ENCODE measurements around the gene HHATL. TPM values are rescaled to one million over a fixed set of nuclear protein-coding genes. Genes with fewer than 3 reads are reported as not detected.

HHATL gene
- total and polyA plus RNA-seq, 4 donors: 0.39 to 2.7 (median 0.62) TPM

- no peak overlapping the region for H3K4me3 ChIP-seq
- H3K9me3 ChIP-seq (ENCODE audit: control insufficient read depth in 4 of 4, insufficient read depth in 3 of 4, low read length in 3 of 4): no peaks in the 10 kb centered on the region
- H3K36me3 ChIP-seq (ENCODE audit: control insufficient read depth in 4 of 4, insufficient read depth in 4 of 4, low read length in 4 of 4): no peaks in the 10 kb centered on the region
- H3K27me3 ChIP-seq (ENCODE audit: control insufficient read depth in 3 of 3, insufficient read depth in 3 of 3, low read length in 2 of 3): no peaks in the 10 kb centered on the region
- ATAC-seq (ENCODE audit: insufficient read depth, low FRiP score) (no peak), DNase-seq (no peak)
- H3K4me1 ChIP-seq (ENCODE audit: control insufficient read depth in 5 of 5, insufficient read depth in 5 of 5, low read length in 5 of 5): no peaks in the 10 kb centered on the region
- H3K27ac ChIP-seq (ENCODE audit: low read depth in 1 of 2, low read length in 1 of 2): no peak overlapping the region
- no peak overlapping the region for H3K9ac ChIP-seq (ENCODE audit: insufficient read depth in 1 of 2, low read length in 2 of 2)
- TF ChIP-seq, protein P1, sequence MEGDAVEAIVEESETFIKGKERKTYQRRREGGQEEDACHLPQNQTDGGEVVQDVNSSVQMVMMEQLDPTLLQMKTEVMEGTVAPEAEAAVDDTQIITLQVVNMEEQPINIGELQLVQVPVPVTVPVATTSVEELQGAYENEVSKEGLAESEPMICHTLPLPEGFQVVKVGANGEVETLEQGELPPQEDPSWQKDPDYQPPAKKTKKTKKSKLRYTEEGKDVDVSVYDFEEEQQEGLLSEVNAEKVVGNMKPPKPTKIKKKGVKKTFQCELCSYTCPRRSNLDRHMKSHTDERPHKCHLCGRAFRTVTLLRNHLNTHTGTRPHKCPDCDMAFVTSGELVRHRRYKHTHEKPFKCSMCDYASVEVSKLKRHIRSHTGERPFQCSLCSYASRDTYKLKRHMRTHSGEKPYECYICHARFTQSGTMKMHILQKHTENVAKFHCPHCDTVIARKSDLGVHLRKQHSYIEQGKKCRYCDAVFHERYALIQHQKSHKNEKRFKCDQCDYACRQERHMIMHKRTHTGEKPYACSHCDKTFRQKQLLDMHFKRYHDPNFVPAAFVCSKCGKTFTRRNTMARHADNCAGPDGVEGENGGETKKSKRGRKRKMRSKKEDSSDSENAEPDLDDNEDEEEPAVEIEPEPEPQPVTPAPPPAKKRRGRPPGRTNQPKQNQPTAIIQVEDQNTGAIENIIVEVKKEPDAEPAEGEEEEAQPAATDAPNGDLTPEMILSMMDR (IDR thresholded peaks at IDR 0.05; ENCODE audit: control extremely low read depth, extremely low read depth): no peak
- WGBS, 2 donors: 94 to 95% methylated on average over 10 of the region's 10 CpGs
These were observed 7.0 kb upstream of the HHATL start for GRCh38 chr3:42709621-42710020.

DNA sequence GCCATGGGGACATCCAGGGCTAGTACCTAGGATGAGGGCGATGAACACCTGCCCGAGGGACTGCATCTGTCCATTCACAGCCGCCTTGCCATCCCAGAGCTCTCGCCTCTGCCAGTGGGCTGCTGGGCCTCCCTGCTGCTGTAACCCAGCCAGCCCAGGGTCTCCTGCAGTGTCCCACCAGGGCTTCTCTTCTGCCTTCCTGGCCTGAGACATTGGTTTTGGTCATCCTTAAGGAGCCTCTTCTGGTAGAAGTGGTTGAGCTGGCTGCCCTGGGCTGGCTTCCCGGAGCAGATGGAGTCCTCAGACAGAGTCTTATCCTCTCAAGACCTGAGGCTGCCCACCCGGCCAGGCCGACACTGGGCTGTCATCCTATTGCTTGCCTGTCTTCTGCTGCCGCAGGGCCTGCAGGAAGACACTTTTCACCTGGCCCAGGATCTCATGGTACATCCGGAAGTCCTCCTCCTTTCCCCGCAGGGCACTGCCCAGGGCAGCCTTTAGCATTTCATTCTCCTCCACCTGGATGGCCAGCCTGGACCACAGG is 6.1 kb upstream of the HHATL start:
- DNase-seq (no peak), ATAC-seq (ENCODE audit: insufficient read depth, low FRiP score) (no peak)
- Histone ChIP-seq H3K27ac (ENCODE audit: low read depth in 1 of 2, low read length in 1 of 2) (no peak overlapping the region), H3K9ac (ENCODE audit: insufficient read depth in 1 of 2, low read length in 2 of 2) (no peak overlapping the region), H3K27me3 (ENCODE audit: control insufficient read depth in 3 of 3, insufficient read depth in 3 of 3, low read length in 2 of 3) (no peaks in the 10 kb centered on the region), H3K4me1 (ENCODE audit: control insufficient read depth in 5 of 5, insufficient read depth in 5 of 5, low read length in 5 of 5) (no peaks in the 10 kb centered on the region), H3K36me3 (ENCODE audit: control insufficient read depth in 4 of 4, insufficient read depth in 4 of 4, low read length in 4 of 4) (no peaks in the 10 kb centered on the region), H3K4me3 (no peak overlapping the region), H3K9me3 (ENCODE audit: control insufficient read depth in 4 of 4, insufficient read depth in 3 of 4, low read length in 3 of 4) (no peaks in the 10 kb centered on the region)
- 89 to 96% methylated on average over 10 of the region's 10 CpGs for WGBS, 2 donors
- TF ChIP-seq, protein P1 (IDR thresholded peaks at IDR 0.05; ENCODE audit: control extremely low read depth, extremely low read depth): no peak

- Histone ChIP-seq H3K9ac (ENCODE audit: insufficient read depth in 1 of 2, low read length in 2 of 2) (no peak overlapping the region), H3K9me3 (ENCODE audit: control insufficient read depth in 4 of 4, insufficient read depth in 3 of 4, low read length in 3 of 4) (no peaks in the 10 kb centered on the region), H3K36me3 (ENCODE audit: control insufficient read depth in 4 of 4, insufficient read depth in 4 of 4, low read length in 4 of 4) (no peaks in the 10 kb centered on the region), H3K4me1 (ENCODE audit: control insufficient read depth in 5 of 5, insufficient read depth in 5 of 5, low read length in 5 of 5) (no peaks in the 10 kb centered on the region), H3K27me3 (ENCODE audit: control insufficient read depth in 3 of 3, insufficient read depth in 3 of 3, low read length in 2 of 3) (no peaks in the 10 kb centered on the region), H3K4me3 (no peak overlapping the region), H3K27ac (ENCODE audit: low read depth in 1 of 2, low read length in 1 of 2) (no peak overlapping the region)
- no peak for ATAC-seq (ENCODE audit: insufficient read depth, low FRiP score)
- 74 to 86% methylated on average over 8 of the region's 8 CpGs for WGBS, 2 donors
- TF ChIP-seq, protein P1 (IDR thresholded peaks at IDR 0.05; ENCODE audit: control extremely low read depth, extremely low read depth): no peak
- no peak for DNase-seq
These were observed 5.2 kb upstream of the HHATL start for GRCh38 chr3:42707620-42708355.
